SW 1271 (cell line): ENCODE measurements around the gene DCXR.
A peak's percentile ranks its signal among the peaks of the same experiment; 100 is the strongest.
"Not testable (repeated sequence)": the region's sequence is repeated elsewhere in the genome, so short reads cannot be mapped to it uniquely, and the experiment has no call there.

Experiments
- DNase-seq, 2 experiments: peaks; one replicate each; lab custom pipeline; 2025; lab: John Stamatoyannopoulos, UW

The DCXR gene

DNA sequence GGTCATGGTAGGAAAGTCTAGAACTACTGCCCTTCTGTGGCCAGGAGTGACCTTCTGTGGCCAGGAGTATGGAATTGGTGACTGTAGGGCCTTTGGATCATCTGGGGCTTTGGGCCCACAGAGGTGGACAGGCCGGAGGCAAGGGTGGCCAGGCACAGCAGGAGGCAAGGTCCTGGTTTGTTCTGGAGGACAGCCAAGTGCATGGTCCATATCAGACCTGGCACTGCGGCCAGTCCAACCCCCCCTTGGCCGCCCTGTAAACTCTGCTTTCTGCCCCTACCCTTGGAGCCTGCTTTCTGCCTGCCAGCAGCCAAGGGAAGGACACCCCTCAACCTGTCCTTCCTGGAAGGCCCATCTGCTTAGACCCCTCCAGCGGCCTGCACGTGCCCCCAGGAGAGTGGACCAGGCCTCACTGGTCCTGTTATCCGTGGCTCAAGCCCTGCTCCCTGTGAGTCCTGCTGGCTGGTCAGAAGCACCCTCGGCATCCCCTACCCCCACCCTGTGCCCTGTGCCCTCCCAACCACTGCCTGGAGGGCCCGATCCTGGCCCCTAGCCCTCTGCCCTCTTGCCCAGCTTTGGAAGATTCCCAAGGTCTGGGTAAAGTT lies 2.3 kb upstream of the DCXR start:
- DNase-seq, result no peak

DNA sequence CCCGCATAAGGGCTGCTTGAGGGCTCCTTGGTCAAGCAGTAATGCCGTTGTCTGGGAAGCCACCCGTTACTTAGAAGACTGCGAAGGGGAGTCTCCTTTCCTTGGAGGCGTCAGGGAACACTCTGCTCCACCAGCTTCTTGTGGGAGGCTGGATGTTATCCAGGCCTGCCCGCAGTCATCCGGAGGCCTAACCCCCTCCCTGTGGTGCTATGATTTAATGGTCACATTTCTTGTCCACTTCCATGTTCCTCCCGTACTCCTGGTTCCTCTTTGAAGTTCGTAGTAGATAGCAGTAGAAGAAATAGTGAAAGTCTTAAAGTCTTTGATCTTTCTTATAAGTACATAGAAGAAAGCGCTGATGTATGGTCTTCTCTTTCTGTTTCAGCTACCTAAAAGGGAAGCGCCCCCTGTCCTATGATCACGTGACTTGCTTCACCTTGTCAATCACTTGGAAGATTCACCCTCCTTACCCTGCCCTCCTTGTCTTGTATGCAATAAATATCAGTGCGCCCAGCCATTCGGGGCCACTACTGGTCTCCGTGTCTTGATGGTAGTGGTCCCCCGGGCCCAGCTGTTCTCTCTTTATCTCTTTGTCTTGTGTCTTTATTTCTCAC lies 1.4 kb upstream of the DCXR start:
- not testable (repeated sequence) for DNase-seq

DNA sequence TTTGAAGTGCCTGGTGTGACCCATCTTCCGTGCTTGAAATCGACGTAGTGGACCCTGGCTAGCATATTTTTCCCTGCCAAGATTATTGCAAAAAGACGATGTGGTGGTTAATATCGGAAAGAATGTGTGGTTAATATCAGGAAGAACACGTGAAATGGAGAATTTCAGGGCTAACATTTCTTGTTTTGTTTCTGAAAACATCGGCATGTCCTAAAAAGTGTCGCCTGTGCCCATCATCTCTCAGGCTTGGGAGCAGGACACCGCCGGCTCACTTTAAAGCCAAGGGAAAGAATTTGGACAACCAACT lies 345 bp upstream of the DCXR start:
- DNase-seq, result no peak

DNA sequence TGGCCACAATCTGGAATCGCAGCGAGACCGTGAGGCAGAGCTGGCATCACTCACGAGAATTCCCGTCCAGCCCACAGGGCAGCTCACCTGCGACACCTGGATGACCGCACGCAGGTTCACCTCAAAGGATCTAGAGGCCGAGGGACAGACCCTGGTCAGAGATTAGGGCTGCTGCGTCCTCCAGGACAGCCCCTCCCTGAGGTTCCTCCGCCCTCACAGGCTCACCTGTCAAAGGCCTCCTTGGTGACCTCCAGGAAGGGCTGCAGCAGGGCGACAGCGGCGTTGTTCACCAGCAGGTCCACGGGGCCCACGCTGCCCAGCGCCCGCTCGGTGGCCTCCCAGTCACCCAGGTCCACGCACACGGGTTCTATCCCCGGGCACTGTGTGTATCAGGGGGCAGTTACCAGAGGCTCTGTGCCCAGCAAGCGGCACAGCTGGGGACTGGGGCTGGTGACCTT lies 834 bp downstream of the DCXR start:
- no peak for DNase-seq

DNA sequence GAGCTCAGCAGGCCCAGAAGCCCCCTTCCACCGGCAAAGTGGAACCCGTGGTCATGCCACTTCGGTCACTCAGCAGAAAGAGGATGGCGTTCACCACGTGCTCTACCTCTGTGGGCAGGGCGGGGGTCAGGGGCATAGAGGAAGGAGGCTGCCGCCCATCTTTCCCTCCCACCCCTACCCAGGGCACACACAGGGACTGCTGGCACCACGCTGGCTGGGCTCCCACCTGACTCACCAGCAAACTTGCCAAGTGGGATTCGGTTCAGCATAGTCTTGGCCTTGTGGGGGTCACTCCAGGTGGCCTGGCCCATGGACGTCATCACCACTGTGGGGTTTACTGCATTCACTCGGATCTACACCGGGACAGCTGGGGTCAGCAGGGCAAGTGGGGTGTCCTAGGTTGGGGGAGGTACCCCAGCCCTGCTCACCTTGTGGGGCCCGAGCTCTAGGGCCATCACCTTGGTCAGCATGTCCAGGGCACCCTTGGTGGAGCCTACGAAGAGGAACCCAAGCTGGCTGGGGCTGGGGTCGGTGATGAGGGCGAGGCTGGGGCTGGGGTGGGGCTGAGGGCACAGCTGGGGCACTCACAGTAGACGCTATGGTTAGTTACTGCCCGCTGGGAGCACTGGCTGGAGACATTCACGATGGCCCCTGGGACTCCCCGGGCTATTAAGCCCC lies 1.4 kb downstream of the DCXR start:
- DNase-seq, result no peak

DNA sequence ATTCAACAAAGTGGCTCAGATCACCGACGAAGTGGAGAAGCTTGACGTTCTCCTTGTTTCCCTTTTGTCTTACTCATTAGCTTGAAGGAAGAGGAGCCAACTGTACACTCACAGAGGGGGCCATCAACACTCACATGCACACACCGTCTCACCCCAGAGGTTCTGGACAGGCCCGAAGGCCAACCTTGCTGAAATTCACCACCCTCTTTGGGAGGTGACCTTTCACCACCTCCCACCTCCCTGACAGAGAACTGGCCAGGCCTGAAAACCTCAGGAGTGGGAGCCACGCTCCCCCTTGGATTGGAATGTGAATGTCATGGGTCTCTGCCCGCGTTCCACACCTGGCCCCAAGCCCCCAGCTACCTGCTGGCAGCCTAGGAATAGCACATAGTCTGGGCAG lies 2.0 kb downstream of the DCXR start:
- no peak for DNase-seq

DNA sequence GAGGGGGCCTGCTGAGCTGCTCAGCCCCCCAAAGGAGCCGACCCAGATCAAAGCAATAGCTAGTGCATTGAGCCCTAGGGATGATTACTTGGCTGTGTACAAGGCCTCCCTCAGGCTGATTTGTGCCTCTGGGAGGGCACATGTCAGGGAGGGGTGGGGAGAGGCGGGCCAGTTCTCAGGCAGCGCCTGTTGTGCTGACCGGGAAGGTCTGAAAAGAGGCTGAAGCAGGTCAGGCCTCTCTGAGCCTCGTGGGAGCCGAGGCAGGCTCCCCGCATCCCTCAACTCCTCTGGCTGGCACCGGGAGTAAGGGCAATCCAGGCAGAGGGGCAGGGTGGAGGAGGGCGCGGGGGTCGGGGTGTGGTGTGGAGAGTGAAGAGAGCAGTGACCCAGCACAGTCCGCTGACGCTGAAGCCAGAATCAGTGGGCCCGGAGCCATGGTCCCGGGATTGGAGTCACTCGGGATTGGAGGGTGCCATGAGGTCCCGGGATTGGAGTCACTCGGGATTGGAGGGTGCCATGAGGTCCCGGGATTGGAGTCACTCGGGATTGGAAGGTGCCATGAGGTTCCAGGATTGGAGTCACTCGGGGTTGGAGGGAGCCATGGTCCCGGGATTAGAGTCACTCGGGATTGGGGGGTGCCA lies 3.0 kb downstream of the DCXR start:
- DNase-seq, result no peak

DNA sequence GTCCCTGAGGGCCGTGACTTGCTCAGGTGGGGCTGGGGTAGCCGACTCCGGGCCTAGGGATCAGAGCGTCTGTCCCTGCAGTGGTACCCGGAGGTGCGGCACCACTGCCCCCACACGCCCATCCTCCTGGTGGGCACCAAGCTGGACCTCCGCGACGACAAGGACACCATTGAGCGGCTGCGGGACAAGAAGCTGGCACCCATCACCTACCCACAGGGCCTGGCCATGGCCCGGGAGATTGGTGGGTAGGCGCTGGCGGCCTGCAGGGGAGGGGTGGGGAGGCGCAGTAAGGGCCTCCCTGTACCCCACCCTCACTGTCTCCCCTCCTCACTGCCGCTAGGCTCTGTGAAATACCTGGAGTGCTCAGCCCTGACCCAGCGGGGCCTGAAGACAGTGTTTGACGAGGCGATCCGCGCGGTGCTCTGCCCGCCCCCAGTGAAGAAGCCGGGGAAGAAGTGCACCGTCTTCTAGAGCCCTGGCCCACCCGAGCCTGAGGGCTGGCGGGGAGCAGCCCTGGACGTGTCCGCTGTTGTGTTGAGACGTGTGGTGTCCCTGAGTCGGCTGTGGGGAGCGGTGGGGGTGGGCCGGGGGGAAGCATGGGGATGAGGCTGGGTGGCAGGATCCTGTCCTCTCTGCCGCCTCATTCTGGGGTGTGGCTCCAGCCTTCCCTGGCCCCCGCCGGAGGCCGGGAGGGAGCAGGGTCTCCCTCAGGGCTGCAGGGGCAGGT lies 4.0 kb downstream of the DCXR start:
- no peak for DNase-seq

DNA sequence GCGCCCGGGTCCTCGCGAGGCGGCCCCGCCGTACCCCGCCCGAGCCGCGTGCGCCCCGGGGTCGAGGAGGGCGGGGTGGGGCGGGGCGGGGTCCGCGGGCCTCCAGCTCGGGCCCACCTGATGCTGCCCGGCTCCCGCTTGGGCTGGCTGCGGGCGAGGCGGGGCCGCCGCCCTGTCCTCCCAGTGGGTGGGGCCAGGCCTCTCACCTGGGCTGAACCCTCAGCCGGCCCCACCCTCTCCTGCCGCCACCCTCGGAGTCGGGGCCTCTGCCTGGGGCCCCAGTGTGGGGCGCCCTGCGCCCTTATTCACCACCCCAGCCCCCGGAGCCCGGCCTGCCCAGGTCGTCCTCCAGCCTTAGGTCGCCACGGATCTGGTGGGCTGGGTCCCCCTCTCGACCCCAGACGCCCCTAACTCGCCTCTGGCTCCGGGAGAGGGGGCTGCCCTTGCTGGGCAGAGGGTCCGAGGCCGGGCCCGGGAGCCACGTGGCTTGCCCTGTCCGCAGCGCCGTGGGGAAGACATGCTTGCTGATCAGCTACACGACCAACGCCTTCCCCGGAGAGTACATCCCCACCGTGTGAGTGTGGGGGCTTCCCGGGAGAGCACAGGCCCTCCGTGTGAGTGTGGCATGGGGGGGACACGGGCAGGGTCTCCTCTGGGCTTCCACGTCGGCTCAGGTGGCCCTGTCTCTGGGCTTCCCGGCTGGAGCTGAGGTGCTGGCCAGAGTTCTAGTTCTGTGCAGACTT lies 5.4 kb downstream of the DCXR start:
- peak in 1 of 2 experiments; percentile 14 for DNase-seq

DNA sequence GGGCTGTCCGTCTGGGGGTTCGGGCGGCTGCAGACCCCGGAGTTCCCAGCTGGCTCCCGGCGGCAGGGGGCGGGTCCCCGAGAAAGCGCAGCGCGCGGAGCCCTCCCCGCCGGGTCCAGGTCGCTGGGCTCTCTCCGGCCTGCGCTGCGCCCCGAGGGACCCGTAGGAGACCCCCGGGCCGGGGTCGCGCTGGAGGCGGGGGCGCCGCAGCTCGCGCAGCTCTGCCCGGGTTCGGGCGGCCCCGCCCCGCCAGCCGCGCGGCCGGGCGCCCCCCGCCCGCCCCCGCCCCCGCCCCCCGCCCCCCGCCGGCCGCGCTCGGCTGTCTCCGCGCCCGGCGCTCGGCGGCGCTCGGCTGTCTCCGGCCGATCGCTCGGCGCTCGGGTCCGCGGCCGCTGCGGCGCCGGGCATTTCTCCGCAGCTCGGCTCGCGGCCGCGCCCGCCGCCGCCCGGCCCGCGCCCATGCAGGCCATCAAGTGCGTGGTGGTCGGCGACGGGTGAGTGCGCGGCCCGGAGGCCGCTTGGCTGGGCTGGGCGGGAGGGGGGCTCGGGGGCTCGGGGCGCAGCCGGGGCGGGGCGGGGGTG lies 6.1 kb downstream of the DCXR start, which contains the start of gene RAC3:
Gene RAC3 (plus strand): TSS at position 376 of the 582 bp plus-strand sequence. CDS start 84 bp downstream, at position 460.
- DNase-seq, result peak in 1 of 2 experiments; percentile 5

DNA sequence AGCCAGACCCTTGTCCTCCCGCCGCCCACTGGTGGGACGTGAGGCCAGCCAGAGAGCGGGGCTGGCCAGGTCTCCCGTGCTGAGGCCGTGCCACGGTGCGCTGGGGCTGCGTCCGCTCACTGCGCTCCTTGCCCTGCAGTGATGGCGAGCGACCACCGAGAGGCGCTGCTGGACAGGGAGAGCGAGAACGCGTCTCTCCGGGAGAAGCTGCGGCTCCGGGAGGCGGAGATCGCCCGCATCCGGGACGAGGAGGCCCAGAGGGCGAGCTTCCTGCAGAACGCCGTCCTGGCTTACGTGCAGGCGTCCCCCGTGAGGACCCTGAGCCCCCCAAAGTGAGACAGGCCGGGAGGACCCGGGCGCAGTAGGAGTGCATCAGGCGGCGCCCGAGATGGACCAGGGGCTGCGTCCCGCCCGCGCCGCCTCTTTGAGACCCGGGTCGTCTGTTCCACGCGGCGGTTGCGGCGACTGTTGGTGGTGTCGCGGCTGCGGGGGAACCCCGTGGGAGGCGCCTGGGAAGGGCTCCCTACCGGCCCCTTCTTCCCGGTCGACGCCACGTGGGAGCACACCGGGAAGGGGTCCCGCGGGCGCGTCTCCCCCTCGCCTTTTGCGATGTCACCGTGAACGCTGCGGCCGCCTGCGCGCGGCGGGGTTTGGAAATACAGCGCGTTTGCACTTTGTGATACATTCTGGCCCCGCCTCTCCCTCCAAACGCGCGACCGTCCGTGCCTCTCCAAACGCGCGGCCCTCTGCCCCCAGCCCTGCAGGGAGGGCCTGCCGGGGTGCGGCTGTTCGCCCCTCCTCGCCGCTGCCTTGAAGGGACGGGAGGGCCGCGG lies 6.8 kb downstream of the DCXR start:
- DNase-seq, result peak; percentile 53 to 63

DNA sequence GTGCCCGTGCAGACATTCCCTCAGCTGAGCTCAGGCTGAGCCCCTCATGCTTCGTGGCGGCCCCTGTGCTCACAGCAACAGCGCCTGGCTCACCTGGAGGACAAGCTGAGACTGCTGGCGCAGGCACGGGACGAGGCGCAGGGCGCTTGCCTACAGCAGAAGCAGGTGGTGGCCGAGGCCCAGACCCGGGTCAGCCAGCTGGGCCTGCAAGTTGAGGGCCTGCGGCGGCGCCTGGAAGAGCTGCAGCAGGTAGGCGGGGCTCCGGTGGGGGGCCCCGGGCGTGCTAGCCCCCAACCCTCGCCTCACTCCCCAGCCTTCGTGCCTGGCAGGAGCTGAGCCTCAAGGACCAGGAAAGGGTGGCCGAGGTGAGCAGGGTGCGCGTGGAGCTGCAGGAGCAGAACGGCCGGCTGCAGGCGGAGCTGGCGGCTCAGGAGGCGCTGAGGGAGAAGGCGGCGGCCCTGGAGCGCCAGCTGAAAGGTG lies 7.5 kb downstream of the DCXR start:
- DNase-seq, result no peak

DNA sequence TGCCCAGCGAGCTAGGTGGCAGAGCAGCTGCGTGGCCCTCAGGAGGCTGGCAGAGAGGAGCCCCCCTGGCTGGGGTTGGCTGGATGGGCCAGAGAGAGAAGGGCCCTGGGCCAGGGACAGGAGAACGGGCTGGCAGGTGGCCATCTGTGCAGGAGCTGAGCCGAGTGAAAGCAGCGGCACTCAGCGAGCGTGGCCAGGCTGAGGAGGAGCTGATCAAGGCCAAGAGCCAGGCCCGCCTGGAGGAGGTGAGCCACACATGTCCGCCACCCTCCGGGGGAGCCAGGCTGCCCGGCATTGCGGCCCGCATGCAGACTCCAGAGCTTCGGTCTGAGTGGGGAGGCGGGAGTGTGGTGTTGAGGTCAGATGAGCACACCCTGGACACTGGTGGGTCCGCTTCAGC lies 8.1 kb downstream of the DCXR start:
- DNase-seq, result no peak

DNA sequence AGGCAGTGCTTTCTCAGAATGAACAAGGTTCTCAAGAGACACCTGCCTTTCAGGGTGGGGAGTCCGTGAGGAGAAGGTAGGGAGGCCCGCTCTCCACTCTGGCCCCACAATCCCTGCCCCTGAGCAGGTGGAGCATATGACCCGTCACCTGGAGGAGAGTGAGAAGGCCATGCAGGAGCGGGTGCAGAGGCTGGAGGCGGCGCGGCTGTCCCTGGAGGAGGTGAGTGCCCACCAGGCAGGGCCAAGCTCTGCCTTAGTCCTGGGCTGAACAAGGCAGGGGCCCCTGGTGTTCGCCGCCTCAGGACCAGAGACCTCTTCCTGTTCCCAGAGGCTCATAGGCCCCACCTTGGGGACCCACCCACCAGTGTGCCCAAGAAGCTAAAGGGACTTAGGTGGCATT lies 8.5 kb downstream of the DCXR start:
- no peak for DNase-seq

DNA sequence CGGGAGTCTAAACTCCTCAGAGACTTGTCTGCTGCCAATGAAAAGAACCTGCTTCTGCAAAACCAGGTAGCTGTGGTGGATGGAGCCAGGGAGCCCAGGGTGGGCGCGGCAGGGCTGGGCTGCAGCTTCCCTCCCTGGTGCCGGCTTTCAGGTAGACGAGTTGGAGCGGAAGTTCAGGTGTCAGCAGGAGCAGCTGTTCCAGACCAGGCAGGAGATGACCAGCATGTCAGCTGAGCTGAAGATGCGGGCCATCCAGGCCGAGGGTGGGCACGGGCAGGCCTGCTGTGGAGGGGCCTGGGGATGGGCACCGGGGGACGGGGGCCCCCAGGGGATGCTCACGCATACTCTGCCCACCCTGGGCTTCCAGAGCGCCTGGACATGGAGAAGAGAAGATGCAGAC lies 9.3 kb downstream of the DCXR start:
- no peak for DNase-seq

DNA sequence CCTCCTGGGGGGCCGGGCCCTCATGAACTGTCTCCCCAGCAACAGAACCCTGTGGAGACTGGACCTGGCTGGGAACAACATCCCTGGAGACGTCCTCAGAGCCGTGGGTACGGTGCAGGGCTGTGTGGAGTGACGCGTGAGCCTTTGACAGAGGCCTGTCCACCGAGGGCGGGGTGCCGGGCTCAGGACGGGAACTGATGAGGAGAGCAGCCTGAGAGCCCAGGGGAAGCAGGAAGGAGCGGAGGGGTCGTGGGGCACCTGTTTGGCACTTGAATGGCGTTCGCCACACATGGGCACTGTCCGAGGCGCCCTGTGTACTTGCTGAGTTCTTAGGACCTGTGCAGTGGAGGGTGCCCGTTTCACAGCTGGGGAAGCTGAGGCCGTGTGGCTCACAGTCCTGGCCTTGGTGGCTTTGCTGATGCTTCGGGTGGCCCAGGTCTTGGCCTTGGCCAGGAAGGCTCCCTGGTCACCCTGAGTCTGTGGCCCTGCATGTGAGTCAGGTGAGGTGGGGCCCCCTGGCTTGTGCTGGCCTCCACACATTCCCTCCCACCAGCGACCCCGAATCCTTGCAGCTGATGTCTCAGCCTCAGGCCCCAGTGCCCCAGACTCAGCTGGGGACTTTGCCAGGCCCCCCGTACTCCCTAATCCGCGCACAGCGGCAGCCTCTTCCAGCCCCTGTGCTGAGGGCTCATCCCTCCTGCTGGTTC lies 11.9 kb downstream of the DCXR start:
- no peak for DNase-seq

DNA sequence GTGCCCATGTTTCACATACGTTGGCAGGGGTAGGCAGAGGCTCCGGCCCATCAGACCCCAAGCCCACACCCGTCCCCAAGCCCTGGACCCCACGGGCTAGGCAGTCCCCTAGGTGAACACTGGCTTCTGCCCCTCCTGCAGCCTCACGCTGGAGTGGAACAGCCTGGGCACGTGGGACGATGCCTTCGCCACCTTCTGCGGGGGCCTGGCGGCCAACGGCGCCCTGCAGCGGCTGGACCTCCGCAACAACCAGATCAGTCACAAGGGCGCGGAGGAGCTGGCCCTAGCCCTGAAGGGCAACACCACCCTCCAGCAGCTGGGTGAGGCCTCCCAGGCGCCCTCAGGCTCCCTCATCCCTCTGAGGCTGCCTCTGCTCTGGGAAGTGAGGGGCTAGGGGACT lies 12.6 kb downstream of the DCXR start:
- DNase-seq, result no peak

DNA sequence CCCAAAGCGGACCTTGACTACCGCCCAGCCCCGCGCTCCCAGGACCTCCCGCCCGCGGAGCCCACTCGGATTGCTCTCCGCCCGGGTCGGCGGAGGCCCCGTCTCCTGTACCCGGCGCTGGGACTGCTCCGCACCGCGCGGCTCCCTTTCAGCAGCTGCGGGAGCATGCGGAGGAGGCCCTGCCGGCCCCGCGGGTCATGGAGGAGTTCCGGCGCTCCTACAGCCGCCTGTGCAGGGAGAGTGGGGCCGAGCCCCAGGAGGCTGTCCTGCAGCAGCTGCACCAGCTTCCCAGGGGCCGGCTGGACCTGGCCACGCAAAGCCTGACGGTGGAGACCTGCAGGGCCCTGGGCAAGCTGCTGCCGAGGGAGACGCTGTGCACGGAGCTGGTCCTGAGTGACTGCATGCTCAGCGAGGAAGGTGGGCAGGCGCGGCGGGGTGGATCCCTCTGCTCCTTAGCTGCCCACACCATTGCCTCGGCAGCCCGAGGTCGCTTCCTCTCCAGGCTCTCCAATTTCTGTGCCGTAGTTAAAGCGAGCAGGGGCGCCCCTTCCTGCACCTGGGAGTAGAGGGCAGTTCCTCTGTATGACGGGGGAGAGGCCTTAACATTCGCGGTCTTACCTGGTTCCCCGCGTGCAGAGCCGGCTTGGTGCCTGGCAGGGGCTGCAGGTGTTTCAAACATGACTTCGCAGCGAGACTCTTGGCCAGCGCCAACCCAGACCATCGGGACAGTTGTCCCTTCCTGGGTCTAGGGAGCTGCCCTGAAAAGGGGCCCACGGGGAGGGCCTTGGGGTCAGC lies 13.9 kb downstream of the DCXR start:
- no peak for DNase-seq

DNA sequence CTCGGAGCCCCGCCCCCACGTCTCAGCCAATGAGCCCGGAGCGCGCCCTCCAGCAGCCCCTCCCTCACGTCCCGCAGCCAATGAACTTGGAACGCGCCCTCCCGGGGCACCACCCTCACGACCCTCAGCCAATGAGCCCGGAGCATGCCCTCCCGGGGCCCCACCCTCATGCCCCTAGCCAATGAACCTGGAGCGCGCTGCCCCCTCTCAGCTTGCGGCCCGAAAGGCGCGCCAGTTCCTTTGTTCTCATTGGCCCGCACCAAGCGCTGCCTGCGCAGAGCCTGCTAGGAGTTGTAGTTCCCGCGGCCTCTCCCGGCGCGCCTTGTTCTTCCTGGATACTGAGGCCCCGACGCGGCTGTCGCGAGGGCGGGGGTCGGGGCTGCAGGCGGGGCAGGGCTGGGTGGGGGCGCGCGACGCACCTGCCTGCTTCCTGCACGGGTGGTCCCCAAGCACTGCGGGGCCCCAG lies 14.5 kb downstream of the DCXR start, which contains the start of gene LRRC45:
Gene LRRC45 (plus strand): TSS at position 325 of the 466 bp plus-strand sequence. CDS start 339 bp downstream, outside the sequence.
- peak; percentile 96 to 98 for DNase-seq
